DOHH2 (cell line): ENCODE data around the gene B4GALT7.

Experiments used
- H3F3A ChIP-seq: fragments of 200-600 bp; sonication (generic), shearing (Covaris generic); 2 replicates; pipeline ENCODE4 v1.6.0; 2016; ENCODE audit warnings: antibody characterized with exemption, mild to moderate bottlenecking; ENCODE audit not compliant: control insufficient read depth, insufficient read depth
- H3K27ac ChIP-seq: fragments of 200-600 bp; sonication (generic); 2 replicates; pipeline ENCODE4 v1.5.1; 2014; ENCODE audit warnings: low read depth, mild to moderate bottlenecking, low read length, moderate library complexity
- H3K27me3 ChIP-seq: fragments of 200-600 bp; sonication (generic); 2 replicates; pipeline ENCODE4 v1.6.1; 2014; ENCODE audit warnings: mild to moderate bottlenecking, low read length, mixed read lengths; ENCODE audit not compliant: control insufficient read depth
- H3K36me3 ChIP-seq: fragments of 200-600 bp; sonication (generic); 2 replicates; pipeline ENCODE4 v1.6.1; 2014; ENCODE audit warnings: mild to moderate bottlenecking, low read length, moderate library complexity, mixed read lengths; ENCODE audit not compliant: control insufficient read depth
- H3K4me1 ChIP-seq: fragments of 200-600 bp; sonication (generic); 2 replicates; pipeline ENCODE4 v1.6.1; 2014; ENCODE audit warnings: mild to moderate bottlenecking, low read length, mixed read lengths; ENCODE audit not compliant: control insufficient read depth
- H3K4me2 ChIP-seq: fragments of 200-600 bp; sonication (generic); 2 replicates; pipeline ENCODE4 v1.6.0; 2014; ENCODE audit warnings: mild to moderate bottlenecking, low read length, moderate library complexity
- H3K4me3 ChIP-seq: fragments of 200-600 bp; sonication (generic); 2 replicates; pipeline ENCODE4 v1.5.1; 2014; ENCODE audit warnings: mild to moderate bottlenecking, low read length, mixed read lengths
- H3K79me2 ChIP-seq: fragments of 200-600 bp; sonication (generic); 2 replicates; pipeline ENCODE4 v1.6.1; 2014; ENCODE audit warnings: mild to moderate bottlenecking, low read length, mixed read lengths; ENCODE audit not compliant: control insufficient read depth
- H3K9me2 ChIP-seq: fragments of 200-600 bp; sonication (generic); replicated peaks from 2 replicates; pipeline ENCODE4 v1.6.1; 2014; ENCODE audit warnings: mild to moderate bottlenecking, low read length, mixed read lengths; ENCODE audit not compliant: control insufficient read depth
- H3K9me3 ChIP-seq: fragments of 200-600 bp; sonication (generic); 2 replicates; pipeline ENCODE4 v1.6.1; 2014; ENCODE audit warnings: antibody characterized with exemption, low read length, mixed read lengths; ENCODE audit not compliant: control insufficient read depth, insufficient read depth
- H4K20me1 ChIP-seq: fragments of 200-600 bp; sonication (generic); 2 replicates; pipeline ENCODE4 v1.6.0; 2014; ENCODE audit warnings: low read depth, mild to moderate bottlenecking, antibody characterized with exemption, low read length, moderate library complexity; ENCODE audit not compliant: control insufficient read depth, insufficient read depth
- EZH2phosphoT487 ChIP-seq: fragments of 200-600 bp; sonication (generic); IDR thresholded peaks from 2 replicates; pipeline ENCODE4 v1.6.1; 2017; ENCODE audit warnings: borderline replicate concordance, mild to moderate bottlenecking, antibody characterized with exemption, low read length, moderate library complexity, mixed read lengths
- TF ChIP-seq, protein P1 (sequence below): fragments of 200-600 bp; sonication (generic); IDR thresholded peaks from one replicate; pipeline ENCODE4 v1.5.1; 2014; ENCODE audit warnings: antibody characterized with exemption, mild to moderate bottlenecking, low read depth, low read length; ENCODE audit not compliant: poor library complexity, severe bottlenecking

Gene B4GALT7

DNA sequence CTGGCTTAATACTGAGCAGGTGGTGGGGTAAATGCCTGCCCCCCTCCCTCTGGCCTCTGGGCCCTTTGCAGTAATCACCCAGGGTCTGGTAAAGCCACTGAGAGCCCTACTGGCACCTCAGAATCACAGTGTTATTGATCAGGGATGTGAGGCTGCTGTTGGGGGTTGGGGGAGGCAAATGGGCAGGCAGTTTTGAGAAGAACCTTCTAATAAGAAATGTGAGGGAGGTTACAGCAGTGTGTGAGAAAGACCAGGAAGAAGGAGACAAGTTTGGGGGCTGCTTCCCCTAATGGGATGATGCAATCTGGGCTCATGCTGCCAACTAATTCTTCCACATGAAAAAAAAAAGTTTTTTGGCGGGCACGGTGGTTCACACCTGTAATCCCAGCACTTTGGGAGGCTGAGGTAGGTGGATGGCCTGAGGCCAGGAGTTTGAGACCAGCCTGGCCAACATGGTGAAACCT, 3.1 kb upstream of the B4GALT7 start:
- Histone ChIP-seq H3K79me2 (peaks cover 42% of the 10 kb centered on the region), H3K4me3 (no peak overlapping the region), H3K27me3 (no peaks in the 10 kb centered on the region), H3K9me2 (no peaks in the 10 kb centered on the region), H3K4me1 (peaks cover 40% of the 10 kb centered on the region), H3K9me3 (no peaks in the 10 kb centered on the region), H4K20me1 (peaks cover 5% of the 10 kb centered on the region; the same call in 1 of the 2 replicates), H3K36me3 (peaks cover 59% of the 10 kb centered on the region), H3K27ac (no peak overlapping the region), H3F3A (peaks cover 25% of the 10 kb centered on the region), H3K4me2 (no peak overlapping the region)
- TF ChIP-seq, protein P1, sequence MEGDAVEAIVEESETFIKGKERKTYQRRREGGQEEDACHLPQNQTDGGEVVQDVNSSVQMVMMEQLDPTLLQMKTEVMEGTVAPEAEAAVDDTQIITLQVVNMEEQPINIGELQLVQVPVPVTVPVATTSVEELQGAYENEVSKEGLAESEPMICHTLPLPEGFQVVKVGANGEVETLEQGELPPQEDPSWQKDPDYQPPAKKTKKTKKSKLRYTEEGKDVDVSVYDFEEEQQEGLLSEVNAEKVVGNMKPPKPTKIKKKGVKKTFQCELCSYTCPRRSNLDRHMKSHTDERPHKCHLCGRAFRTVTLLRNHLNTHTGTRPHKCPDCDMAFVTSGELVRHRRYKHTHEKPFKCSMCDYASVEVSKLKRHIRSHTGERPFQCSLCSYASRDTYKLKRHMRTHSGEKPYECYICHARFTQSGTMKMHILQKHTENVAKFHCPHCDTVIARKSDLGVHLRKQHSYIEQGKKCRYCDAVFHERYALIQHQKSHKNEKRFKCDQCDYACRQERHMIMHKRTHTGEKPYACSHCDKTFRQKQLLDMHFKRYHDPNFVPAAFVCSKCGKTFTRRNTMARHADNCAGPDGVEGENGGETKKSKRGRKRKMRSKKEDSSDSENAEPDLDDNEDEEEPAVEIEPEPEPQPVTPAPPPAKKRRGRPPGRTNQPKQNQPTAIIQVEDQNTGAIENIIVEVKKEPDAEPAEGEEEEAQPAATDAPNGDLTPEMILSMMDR: no peak
- no peak for TF ChIP-seq EZH2phosphoT487

DNA sequence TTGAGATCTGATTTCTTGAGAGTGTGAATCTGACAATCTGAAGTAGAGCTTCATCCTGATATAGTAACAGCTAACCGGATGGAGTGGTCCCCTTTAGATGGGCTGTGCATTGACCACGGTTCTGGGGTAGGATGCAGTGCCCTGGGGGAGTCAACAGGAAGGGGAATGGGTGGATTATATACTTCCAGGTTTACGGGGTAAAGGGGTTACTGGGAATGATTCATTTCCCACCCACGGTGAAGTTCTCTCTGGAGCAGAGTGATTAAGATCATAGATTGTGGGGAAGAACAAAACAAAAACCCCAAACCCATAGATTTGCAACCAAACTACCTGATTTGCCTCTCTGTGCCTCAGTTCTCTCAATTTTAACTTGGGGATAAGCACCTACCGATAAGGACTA, 1.5 kb upstream of the B4GALT7 start:
- H3K9me2 ChIP-seq: no peaks in the 10 kb centered on the region
- peaks cover 34% of the 10 kb centered on the region for H3K79me2 ChIP-seq
- H3K4me3 ChIP-seq: peak overlapping the region; percentile 86
- peaks cover 51% of the 10 kb centered on the region for H3K36me3 ChIP-seq
- H4K20me1 ChIP-seq: peaks cover 5% of the 10 kb centered on the region; the same call in 1 of the 2 replicates
- TF ChIP-seq EZH2phosphoT487: no peak
- TF ChIP-seq, protein P1: no peak
- H3K27me3 ChIP-seq: no peaks in the 10 kb centered on the region
- H3K4me1 ChIP-seq: peaks cover 35% of the 10 kb centered on the region
- H3K27ac ChIP-seq: peak overlapping the region; percentile 8; the same call in 1 of the 2 replicates
- peak overlapping the region; percentile 83 for H3K4me2 ChIP-seq
- no peaks in the 10 kb centered on the region for H3K9me3 ChIP-seq
- H3F3A ChIP-seq: peaks cover 25% of the 10 kb centered on the region

DNA sequence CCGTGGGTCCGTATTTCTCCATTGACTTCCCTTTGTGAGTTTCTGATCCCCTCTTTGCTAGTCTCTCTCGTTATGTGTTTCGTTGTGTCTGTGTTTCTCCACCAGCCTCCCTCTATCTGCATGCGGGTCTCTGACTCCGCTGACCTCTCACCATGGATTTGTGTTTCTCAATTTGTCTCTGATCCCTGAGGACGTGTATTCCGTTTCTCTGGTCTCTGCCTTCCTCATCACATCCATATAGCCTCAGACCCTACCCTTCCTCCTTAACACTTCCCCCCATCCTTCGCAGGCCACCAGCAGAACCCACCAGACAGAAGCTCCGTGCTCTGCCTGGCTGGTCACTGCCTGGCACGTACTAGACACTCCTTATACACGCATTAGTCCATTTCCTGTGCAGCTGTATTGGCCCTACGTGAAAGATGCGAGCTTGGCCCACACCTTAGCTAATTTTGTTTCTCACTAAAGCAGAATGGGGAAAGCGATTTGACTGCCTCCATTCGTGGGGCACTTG, 631 bp downstream of the B4GALT7 start:
- peak overlapping the region; percentile 72 for H3K27ac ChIP-seq
- no peak for TF ChIP-seq EZH2phosphoT487
- H3K9me3 ChIP-seq: no peaks in the 10 kb centered on the region
- peaks cover 24% of the 10 kb centered on the region for H3K79me2 ChIP-seq
- H3K36me3 ChIP-seq: peaks cover 30% of the 10 kb centered on the region
- peaks cover 3% of the 10 kb centered on the region; the same call in 1 of the 2 replicates for H4K20me1 ChIP-seq
- H3K4me1 ChIP-seq: peaks cover 31% of the 10 kb centered on the region
- H3K4me2 ChIP-seq: peak overlapping the region; percentile 84
- H3K4me3 ChIP-seq: peak overlapping the region; percentile 86
- peaks cover 25% of the 10 kb centered on the region for H3F3A ChIP-seq
- H3K27me3 ChIP-seq: no peaks in the 10 kb centered on the region
- no peaks in the 10 kb centered on the region for H3K9me2 ChIP-seq

DNA sequence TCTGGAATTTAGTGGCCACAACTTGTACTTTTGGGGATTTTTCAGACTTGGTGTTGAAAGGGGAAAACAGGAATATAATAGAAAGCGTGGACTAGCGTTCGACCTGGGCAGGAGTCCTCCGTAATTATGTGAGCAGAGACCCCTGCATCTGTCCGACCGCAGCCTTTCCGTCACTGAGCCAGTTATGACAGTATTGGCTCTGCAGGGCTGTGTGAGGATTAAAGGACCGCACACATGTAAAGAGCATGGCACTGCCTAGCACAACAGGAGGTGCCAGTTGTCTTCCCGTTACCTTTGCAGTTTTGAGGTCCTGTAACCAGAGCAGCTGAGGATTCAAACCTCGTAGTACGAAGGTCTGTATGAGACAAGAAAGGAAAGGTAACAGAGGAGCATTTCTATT, 1.2 kb downstream of the B4GALT7 start:
- TF ChIP-seq EZH2phosphoT487: no peak
- TF ChIP-seq, protein P1: no peak
- peak overlapping the region; percentile 86 for H3K4me3 ChIP-seq
- peaks cover 23% of the 10 kb centered on the region for H3F3A ChIP-seq
- H3K9me2 ChIP-seq: no peaks in the 10 kb centered on the region
- H3K4me1 ChIP-seq: peaks cover 31% of the 10 kb centered on the region
- H3K4me2 ChIP-seq: peak overlapping the region; percentile 84
- peaks cover 24% of the 10 kb centered on the region for H3K79me2 ChIP-seq
- peak overlapping the region; percentile 72 for H3K27ac ChIP-seq
- H3K36me3 ChIP-seq: peaks cover 24% of the 10 kb centered on the region
- H3K27me3 ChIP-seq: no peaks in the 10 kb centered on the region
- no peaks in the 10 kb centered on the region for H3K9me3 ChIP-seq
- H4K20me1 ChIP-seq: peaks cover 3% of the 10 kb centered on the region; the same call in 1 of the 2 replicates
